OCI-LY3 (cell line): ENCODE measurements around the gene TTYH3.

Experiments used
- H2AFZ ChIP-seq: fragments of 200-600, 300-600 bp; shearing (Covaris generic); 2 replicates; pipeline ENCODE4 v1.6.0; 2014; ENCODE audit warnings: antibody characterized with exemption, low read depth, low read length
- H3K27ac ChIP-seq: fragments of 200-600, 300-600 bp; sonication (generic); 2 replicates; pipeline ENCODE4 v1.5.1; 2014; ENCODE audit warnings: mild to moderate bottlenecking, low read length, moderate library complexity, mixed read lengths
- H3K27me3 ChIP-seq: fragments of 200-600, 300-600 bp; sonication (generic); 2 replicates; pipeline ENCODE4 v1.6.1; 2014; ENCODE audit warnings: low read depth, low read length, mixed read lengths
- H3K36me3 ChIP-seq: fragments of 200-600, 300-600 bp; sonication (generic); replicated peaks from 2 replicates; pipeline ENCODE3; 2014; ENCODE audit warnings: low read depth, low read length, mixed read lengths
- H3K4me1 ChIP-seq: fragments of 300-600, 200-600 bp; sonication (generic); 2 replicates; pipeline ENCODE4 v1.6.1; 2014; ENCODE audit warnings: low read length, mixed read lengths
- H3K4me2 ChIP-seq: fragments of 200-600, 300-600 bp; sonication (generic); 2 replicates; pipeline ENCODE4 v1.6.1; 2014; ENCODE audit warnings: low read length, mixed read lengths
- H3K4me3 ChIP-seq: fragments of 300-600, 200-600 bp; sonication (generic); 2 replicates; pipeline ENCODE4 v1.5.1; 2014; ENCODE audit warnings: antibody characterized with exemption, mild to moderate bottlenecking, low read length, moderate library complexity
- H3K79me2 ChIP-seq: fragments of 300-600, 200-600 bp; shearing (Covaris generic); 2 replicates; pipeline ENCODE4 v1.6.1; 2014; ENCODE audit warnings: mild to moderate bottlenecking, low read length, mixed read lengths
- H3K9ac ChIP-seq: fragments of 300-600, 200-600 bp; shearing (Covaris generic); 2 replicates; pipeline ENCODE4 v1.6.0; 2014; ENCODE audit warnings: mild to moderate bottlenecking, low read length, moderate library complexity
- H3K9me3 ChIP-seq: fragments of 200-600, 300-600 bp; shearing (Covaris generic); 2 replicates; pipeline ENCODE4 v1.6.1; 2014; ENCODE audit warnings: low read length, mixed read lengths; ENCODE audit not compliant: insufficient read depth
- H4K20me1 ChIP-seq: fragments of 200-600, 300-600 bp; sonication (generic); 2 replicates; pipeline ENCODE4 v1.6.1; 2016; ENCODE audit warnings: low read length, mixed read lengths; ENCODE audit not compliant: insufficient read depth
- CTCF ChIP-seq: fragments of 200-600, 300-600 bp; sonication (generic); IDR thresholded peaks from 2 replicates; pipeline ENCODE4 v1.5.1; 2014; ENCODE audit warnings: antibody characterized with exemption, low read length, low read depth
- EZH2phosphoT487 ChIP-seq: fragments of 200-600 bp; shearing (Covaris generic); IDR thresholded peaks from 2 replicates; pipeline ENCODE4 v1.6.1; 2018; ENCODE audit warnings: antibody characterized with exemption, mixed run types, low read depth

The TTYH3 gene

DNA sequence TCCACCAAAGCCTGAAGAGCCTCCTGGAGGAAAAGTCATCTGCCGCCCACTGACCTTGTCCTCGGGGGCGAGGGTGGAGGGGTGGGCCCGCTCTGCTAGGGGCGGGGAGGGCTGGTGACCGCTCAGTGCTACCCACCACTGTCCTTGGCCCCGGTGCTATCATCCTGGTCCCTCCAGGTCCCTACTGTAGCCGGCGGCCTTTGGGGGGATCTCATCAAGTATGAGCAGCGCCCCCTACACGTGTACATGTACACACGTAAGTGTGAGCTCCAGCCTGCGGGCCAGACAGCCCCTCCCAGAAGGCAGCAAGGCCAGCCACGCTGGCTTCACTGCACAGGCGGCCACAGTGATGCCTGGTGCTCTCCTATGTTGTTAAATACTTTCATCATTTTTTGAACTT, 19.6 kb downstream of the TTYH3 start:
- H3K4me1 ChIP-seq = no peaks in the 10 kb centered on the region
- H3K4me3 ChIP-seq = no peak overlapping the region
- H3K9ac ChIP-seq = no peak overlapping the region
- TF ChIP-seq EZH2phosphoT487 (no peak), CTCF (no peak)
- no peak overlapping the region for H3K27ac ChIP-seq
- no peaks in the 10 kb centered on the region for H3K36me3 ChIP-seq
- H3K79me2 ChIP-seq = no peaks in the 10 kb centered on the region
- H3K4me2 ChIP-seq = no peak overlapping the region
- no peak overlapping the region for H2AFZ ChIP-seq
- H4K20me1 ChIP-seq = no peaks in the 10 kb centered on the region
- H3K27me3 ChIP-seq = no peaks in the 10 kb centered on the region
- H3K9me3 ChIP-seq = no peaks in the 10 kb centered on the region

- Histone ChIP-seq H3K4me2 (no peak overlapping the region), H3K9ac (no peak overlapping the region), H3K4me3 (no peak overlapping the region), H3K36me3 (no peaks in the 10 kb centered on the region), H3K79me2 (no peaks in the 10 kb centered on the region), H3K4me1 (no peaks in the 10 kb centered on the region), H4K20me1 (no peaks in the 10 kb centered on the region), H3K27ac (no peak overlapping the region), H3K9me3 (no peaks in the 10 kb centered on the region), H3K27me3 (no peaks in the 10 kb centered on the region), H2AFZ (no peak overlapping the region)
- TF ChIP-seq CTCF (no peak), EZH2phosphoT487 (no peak)
These were observed 20.3 kb downstream of the TTYH3 start for GRCh38 chr7:2651847-2652735.

DNA sequence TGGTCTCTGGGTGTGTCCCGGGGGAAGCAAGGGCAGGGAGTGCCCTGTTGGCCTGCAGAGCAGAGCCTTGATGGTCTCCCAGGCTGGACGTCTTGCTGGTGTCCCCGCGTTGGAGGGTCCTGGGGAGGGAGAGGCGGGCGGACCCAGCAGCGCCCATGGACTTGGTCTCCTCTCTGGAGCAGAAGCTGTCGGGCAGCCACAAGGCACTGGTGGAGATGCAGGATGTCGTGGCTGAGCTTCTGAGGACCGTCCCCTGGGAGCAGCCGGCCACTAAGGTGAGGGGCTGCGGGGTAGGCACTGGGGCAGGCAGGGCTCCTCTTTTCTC, 20.9 kb downstream of the TTYH3 start:
- Histone ChIP-seq H3K27me3 (no peaks in the 10 kb centered on the region), H3K79me2 (no peaks in the 10 kb centered on the region), H2AFZ (no peak overlapping the region), H3K9me3 (no peaks in the 10 kb centered on the region), H4K20me1 (no peaks in the 10 kb centered on the region), H3K4me1 (no peaks in the 10 kb centered on the region), H3K27ac (no peak overlapping the region), H3K4me2 (no peak overlapping the region), H3K36me3 (no peaks in the 10 kb centered on the region), H3K4me3 (no peak overlapping the region), H3K9ac (no peak overlapping the region)
- TF ChIP-seq EZH2phosphoT487 = no peak
- TF ChIP-seq CTCF = no peak

DNA sequence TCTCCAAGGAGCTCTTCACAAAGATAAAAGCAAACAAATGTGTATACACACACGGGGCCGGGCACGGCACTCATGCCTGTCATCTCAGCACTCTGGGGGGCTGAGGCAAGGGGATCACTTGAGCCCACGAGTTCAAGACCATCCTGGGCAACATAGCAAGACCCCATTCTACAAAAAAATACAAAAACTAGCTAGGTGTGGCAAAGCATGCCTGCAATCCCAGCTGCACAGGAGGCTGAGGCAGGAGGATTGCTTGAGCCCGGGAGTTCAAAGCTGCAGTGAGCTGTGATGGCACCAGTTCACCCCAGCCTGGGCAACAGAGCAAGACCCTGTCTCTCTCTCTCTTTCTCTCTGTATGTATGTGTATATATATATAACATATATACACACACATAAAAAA, 22.3 kb downstream of the TTYH3 start:
- Histone ChIP-seq H2AFZ (no peak overlapping the region), H3K9ac (no peak overlapping the region), H3K27me3 (no peaks in the 10 kb centered on the region), H3K79me2 (no peaks in the 10 kb centered on the region), H3K4me3 (no peak overlapping the region), H4K20me1 (no peaks in the 10 kb centered on the region), H3K9me3 (no peaks in the 10 kb centered on the region), H3K36me3 (no peaks in the 10 kb centered on the region), H3K27ac (no peak overlapping the region), H3K4me1 (no peaks in the 10 kb centered on the region), H3K4me2 (no peak overlapping the region)
- no peak for TF ChIP-seq CTCF
- TF ChIP-seq EZH2phosphoT487 = no peak
